UCSD-AML1 (cell line): Measurements from ENCODE around the gene FIS1.

Experiments used
- DNase-seq: peaks from one replicate; lab custom pipeline; 2025; ENCODE audit not compliant: unreplicated experiment; lab: John Stamatoyannopoulos, UW

FIS1 gene

DNA sequence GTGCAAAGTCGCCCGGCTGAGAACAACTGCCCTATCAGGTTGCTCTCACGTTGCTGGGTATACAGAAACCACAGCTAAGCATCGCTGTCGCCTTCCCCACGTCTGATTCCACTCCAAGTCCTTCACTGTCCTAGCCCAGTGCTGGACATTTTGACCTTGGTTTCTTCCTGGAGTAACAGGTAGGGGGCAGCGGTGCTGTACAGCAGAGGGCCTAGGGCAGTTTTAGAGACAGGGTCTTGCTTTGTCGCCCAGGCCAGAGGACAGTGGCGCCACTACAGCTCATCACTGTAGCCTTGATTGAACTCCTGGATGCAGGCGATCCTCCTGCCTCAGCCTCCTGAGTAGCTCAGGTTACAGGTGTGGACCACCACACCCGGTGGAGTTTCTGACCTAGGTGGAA is 9.8 kb downstream of the FIS1 start:
- DNase-seq, result peak; percentile 8

DNA sequence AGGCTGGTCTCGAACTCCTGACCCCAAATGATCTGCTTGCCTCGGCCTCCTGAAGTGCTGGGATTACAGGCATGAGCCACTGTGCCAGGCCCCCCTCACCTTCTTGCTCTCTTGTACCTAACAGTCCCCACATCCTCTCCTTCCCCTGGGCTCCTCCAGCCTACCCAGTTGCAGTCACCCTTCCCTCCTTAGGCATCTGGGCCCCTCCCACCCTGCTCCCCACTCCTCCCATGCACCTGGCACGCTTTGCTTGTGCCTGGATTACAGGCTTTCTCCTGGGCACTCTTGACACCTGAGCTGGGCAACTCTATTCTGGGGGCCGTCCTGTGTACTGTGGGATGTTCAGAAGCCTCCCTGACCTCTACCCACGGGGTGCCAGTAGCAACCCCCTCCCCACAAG is 10.2 kb downstream of the FIS1 start:
- DNase-seq, result no peak

DNA sequence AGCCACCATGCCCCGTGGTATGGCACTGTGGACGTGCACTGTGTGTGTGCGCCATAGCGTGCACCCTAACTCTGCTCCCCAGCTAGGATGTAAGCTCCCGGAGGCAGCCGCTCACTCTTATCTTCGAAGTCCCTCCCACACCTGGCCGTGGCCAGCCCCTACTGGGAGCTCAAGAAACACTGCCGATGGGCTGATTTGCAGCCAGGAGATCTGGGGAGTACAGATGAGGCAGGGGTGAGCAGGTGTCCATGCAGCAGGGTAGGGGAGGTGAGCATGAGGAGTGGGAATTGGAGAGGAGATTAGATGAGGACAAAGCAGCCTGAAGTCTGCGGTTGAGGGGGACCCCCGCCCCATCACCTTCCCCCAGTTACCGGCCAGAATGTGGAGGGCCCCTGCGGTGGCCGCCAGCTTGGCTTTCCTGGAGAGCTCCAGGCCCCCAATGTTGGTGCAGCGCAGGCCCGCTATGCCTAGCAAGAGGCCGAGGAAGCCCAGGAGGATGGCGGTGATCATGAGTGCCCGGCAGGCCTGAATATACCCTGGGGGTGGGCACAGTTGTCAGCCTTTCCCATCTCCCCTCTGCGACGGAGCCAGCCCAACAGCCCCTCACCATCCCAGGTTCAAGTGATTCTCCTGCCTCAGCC is 10.9 kb downstream of the FIS1 start:
- no peak for DNase-seq

DNA sequence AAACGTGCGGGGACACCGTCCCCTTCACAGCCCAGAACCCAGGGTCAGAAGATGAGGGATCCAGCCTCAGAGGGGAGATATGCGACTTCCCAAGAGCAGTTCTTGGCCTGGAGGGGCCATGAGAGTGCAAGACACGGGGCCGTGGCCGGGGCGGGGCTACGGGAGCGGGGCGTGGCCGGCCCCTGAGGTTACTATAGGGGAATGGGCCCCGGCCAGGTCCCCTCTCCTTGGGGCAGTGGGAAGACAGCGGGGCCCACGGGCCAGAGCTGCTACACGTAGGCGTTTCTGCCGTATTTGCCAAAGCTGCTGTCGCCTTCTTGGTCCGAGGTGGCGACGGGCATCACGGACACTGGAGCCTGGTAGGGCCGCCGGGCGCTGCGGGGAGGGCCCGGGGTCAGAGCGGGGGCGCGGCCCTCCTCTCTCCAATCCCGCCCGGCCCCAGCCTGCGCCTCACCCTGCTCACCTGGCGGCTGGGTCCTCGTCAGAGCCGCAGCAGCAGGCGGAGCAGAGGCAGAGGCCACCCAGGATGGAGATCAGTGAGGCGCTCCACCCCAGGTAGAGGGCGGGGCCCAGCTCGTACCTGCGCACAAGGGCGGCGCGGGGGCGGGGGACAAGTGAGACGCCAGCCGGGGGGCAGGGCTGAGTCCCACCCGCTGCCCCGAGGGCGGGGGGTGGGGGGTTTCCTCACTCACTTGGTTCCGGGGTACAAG is 12.6 kb downstream of the FIS1 start:
- no peak for DNase-seq

DNA sequence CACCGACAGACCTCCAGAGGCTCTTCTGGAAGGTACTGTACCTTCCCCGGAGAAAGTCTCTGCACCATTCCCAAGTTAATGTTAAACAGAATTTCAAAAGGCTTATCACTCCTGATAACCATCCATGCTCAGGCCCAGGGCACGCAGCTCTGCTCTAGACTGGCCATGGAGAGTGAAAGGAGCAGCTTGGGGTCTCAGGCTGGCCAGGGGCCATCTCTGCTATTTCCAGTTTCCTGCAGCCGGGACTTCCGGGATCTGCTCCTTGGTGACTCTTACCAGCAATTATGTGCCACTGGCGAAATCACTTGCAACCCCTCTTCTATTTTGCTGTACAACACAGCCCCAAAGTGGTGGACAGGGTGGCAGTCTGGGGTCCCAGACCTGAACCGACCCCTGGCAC is 13.2 kb downstream of the FIS1 start:
- no peak for DNase-seq

DNA sequence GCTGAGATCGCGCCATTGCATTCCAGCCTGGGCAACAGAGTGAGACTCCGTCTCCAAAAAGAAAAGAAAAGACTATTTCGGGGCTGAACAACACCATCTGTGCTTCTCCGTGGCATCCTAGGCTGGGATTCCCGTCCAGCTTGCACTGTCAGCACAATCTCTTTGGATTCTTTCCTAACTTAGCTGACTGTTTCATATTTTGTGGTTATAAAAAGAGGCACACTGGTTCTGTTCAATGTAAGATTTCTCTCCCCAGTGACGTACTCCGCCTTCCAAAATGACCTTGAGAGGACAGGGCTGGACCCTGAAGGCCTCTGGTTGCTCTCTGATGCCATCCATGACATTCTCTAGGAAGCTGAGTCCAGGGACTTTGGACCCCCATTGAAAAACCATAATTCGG is 18.2 kb downstream of the FIS1 start:
- DNase-seq, result no peak

DNA sequence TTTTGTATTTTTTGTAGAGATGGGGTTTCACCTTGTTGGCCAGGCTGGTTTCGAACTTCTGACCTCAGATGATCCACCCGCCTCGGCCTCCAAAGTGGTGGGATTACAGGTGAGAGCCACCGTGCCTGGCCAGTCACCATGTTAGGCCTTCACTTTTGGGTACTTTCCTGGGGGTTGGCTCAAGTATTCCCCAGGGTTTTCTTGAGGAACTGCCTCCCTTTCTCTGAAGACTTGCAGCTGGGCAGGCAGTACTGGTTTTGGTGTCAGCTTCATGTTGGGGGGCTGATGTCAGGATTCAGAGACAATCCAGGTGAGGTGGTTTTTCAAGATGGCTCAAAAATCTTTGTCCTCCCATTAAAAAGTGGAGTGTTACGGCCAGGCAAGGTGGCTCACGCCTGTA is 19.2 kb downstream of the FIS1 start:
- DNase-seq, result no peak

DNA sequence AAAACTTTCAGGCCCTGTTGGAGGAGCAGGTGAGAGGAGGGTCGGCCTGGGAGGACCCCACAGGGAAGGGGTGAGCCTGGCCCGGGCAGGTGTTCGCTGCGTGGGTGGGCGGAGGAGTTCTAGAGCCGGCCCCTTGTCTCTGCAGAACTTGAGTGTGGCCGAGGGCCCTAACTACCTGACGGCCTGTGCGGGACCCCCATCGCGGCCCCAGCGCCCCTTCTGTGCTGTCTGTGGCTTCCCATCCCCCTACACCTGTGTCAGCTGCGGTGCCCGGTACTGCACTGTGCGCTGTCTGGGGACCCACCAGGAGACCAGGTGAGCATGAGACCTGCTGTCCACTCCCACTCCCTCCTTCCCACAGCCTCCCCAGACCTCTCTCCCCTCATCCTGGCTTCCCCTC is 21.4 kb downstream of the FIS1 start:
- no peak for DNase-seq

DNA sequence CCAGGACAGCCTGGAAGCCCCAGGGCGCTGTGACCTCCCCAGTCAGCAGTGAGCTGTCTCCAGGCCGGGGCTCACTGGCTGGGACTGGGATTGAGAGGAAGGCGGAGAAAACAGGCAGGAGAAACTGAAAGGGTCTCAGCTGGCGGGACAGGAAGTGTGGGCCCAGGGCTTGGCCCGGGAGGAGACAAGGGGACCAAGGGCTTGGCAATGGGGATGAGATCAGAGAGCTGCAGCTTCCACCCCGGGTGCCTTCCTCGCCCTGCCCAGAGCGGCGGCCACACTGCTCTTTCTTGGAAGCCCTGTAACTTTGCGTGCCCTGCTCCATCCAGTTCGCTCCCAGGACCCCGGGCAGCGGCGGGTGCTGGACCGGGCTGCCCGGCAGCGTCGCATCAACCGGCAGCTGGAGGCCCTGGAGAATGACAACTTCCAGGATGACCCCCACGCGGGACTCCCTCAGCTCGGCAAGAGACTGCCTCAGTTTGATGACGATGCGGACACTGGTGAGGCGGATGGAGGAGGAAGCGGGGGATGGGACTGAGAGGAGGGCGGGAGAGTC is 22.5 kb downstream of the FIS1 start:
- no peak for DNase-seq

DNA sequence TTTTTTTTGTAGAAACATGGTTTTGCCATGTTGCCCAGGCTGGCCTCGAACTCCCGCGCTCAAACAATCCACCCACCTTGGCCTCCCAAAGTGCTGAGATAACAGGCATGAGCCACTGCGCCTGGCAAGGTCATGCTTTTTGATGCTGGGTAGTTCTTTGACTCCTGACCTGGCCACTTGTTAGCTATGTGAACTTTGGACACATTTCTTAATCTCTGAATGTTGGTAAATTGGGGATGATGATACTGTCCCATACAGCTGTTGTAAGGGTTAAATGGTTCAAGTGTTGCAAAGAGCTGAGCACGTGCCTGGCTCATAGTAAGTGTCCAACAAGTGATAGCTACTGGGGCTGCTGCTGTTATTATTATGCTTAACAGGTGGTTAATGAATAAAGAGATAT is 24.6 kb downstream of the FIS1 start:
- no peak for DNase-seq

DNA sequence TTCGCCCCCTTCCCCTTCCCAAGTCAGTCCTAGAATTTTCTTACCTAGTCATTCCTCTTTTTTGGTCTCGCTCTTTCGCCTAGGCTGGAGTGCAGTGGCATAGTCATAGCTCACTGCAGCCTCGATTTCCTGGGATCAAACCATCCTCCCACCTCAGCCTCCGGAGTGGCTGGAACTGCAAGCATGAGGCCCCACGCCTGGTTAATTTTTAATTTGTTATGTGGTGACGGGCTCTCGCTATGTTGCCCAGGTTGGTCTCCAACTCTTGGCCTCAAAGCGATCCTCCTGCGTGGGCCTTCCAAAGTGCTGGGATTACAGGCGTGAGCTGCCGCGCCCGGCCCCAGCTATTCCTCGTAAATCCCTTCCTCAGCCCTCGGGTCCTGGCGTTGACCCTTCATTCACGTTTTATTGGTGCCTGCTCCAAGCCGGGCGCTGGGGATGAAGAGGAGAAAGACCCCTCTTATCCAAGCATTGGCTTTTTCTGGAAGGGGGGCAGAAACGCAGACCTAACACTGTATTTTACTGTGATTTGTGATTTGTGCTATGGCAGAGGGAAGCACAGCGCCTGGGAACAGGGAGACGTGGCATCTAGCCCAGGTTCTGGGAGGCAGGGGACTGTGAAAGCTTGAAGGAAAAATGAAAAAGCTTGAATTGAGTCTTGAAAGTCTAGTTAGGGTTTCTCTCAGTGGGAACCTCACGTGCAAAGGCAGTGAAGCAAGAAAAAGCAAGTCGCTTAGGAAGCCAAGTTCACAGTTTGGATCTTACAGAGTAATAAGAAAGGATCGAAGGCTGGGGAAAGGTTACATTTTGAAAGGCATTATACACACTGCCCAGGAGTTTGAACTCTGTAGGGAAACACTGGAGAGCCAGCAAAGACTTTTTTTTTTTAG is 26.4 kb downstream of the FIS1 start:
- DNase-seq, result no peak

DNA sequence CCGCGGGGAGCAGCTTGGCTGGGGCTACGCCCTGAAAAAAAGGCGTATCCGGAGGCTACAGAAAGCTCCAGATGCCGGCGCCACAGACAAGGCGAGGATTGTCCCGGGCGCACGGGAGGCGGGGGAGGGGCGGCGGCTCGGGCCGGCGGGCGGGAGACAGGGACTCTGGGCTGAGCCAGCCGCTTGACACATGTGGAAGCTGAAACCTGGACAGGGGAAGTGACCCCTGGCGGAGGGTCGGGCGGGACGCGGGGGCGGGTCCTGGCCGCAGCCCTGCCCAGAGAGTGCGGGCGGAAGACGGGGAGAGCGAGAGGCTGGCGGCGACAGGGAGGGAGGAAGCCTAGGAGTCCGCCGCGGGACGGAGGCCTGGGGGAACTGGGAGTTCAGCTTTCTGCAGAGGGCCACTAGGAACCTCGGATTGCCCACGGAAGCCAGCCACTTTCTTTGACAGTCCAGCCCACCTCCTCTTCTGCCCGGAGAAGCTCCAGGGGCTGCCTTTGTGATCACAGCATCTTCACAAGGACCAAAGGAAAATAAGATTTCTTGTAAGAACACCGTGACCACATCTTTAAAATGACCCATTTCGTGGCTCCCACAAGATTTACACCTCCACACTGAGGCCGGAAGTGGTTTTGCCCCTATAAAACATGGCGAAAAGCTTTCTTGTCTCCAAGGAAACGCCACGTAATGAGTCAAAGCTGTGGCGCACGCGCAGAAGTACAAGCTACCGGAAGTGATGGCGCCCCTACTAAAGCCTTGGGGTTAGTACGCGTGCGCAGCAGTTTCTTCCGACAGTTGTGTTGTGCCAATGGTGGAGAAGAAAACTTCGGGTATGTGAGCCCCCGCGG is 27.3 kb downstream of the FIS1 start, which contains the start of the genes PLOD3 and ZNHIT1:
Gene PLOD3 (minus strand): TSS at position 194 of the 848 bp plus-strand sequence. CDS start 307 bp downstream, outside the sequence.
Gene ZNHIT1 (plus strand): TSS at position 778 of the 848 bp plus-strand sequence. CDS start 31 bp downstream, at position 809.
- peak; percentile 88 for DNase-seq

DNA sequence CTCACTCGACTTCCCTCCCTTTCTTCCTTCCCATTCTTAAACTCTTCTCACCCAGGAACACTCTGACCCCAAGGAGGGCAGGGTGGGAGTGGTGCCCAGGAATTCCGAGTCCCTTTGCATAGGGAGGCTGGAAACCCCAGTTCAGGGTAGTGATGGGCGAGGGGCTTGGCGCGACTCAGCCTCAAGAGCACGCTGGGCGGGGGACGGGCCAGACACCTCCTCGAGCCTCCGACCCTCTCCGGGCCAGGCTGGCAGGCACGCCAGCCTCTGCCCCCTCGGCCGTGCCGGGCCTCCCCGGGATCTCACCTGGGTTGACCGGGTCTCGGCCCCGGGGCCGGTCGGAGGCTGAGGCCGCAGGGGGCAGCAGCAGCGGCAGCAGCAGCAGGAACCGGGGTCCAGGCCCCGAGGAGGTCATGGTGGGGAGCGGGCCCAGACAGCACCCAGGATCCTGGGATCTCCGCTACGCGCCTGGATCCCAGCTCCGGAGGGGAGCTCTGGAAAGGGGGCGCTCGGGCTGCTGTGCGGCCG is 28.0 kb downstream of the FIS1 start:
- DNase-seq, result peak; percentile 14

DNA sequence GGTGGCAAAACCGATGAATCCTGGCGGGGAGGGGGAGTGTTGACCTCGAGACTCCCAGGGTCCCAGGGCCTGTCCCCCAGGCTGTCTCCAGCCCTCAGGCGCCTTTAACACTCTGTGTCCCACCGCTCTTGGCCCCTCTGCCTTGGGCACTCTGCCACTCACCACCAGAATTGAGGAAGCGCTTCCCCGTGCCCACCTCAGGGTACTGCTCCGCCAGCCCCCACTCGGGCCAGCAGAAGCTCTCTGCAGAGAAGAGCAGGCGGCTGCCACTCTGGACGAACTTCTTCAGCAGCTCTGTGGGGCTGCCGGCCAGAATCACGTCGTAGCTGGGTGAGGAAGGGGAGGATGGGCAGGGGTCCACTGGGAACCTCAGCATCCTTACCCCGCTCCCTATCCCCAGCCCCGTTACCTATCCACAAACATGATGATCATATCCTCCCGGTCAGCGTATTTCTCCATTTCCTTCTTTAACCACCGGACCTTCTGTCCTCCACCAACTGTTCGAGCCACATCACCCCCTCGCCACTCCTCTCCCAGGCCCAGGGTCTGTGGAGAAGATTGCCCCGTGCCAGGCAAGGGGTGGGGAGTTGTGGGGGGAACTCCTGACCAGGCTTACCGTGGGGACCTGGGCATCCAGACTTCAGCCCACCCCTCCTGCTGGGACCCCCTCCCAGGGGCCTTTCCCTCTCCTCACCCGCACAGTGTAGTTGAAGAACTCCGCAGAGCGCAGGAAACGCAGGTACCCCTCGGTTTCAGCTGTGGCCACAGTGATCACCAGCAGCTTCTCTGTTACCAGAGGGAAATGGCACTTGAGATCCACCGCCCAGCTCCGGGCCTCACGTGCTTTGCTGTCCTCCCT is 28.7 kb downstream of the FIS1 start:
- no peak for DNase-seq

DNA sequence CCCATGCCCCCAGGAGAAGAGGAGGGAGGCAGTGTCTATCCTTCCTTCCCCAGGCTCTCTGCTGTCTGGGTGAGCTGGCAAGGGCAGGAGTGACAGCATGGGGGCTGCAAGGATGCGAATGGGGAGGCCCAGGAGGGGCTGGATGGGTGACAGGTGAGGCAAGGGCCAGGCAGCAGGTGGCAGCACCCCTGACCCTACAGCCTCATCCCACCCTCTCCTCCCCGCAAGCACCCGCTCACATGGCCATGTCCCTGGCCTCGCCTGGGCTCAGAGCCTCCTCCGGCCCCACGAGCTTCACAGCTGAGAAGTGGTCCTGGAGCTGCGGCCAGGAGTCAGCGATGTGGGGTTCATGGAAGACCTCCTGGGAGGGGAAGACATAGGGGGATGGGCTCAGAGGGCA is 32.9 kb downstream of the FIS1 start:
- DNase-seq, result no peak

DNA sequence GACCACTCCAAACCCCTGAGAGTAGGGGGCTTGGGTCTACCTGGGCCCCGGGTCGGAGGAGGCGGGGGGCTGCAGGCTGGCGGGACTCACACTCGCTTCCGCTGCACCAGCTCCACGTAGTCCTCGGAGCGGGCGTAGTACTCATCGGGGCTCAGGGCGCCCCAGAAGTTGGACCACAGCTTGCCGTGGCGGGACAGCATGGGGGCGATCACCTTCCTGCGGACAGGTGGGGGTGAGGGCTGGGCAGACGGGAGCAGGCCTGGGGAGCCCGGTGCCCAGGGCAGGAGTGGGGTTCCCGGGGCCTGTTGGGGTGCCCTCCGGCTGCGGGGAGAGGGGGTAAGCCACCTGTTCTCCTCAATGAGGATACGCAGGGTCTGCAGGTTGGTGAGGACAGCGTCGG is 33.4 kb downstream of the FIS1 start:
- DNase-seq, result no peak

DNA sequence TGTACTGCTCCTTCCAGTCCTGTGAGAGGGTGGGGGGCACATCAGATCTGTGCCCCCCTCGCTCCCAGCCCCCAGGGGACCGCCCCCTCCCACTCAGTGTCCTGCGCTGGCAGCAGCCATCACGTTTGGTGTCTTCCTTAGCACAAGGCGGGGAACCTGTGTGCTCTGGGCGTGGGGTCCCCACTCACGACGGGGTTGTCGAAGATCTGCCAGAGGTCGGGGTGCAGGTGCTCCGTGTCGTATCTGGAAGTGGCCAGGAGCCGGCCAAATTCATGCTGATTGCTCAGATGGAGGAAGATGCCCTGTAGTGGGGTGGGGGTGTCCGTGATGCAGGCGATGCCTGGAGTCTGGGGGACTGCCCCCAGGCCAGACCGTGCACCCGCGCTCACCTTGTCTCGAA is 34.7 kb downstream of the FIS1 start:
- no peak for DNase-seq

DNA sequence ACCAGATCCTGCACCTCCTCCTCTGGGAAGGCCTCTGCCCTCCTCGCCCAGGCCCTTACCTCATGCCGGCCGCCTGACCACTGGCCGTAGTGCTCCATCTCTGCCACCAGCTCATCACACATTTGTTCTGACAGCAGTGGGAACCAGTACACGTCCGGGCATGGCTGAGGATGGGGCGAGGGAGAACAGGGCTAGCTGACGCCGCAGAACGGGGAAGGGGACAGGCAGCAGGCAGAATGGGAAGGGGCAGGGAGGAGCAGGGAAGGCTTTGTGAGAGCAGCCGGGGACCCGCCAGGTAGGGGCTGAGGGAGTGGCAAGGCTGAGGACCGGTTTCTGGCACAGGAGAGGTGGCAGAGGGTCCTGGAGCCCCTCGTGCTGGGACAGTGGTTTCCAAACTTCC is 36.1 kb downstream of the FIS1 start:
- no peak for DNase-seq

DNA sequence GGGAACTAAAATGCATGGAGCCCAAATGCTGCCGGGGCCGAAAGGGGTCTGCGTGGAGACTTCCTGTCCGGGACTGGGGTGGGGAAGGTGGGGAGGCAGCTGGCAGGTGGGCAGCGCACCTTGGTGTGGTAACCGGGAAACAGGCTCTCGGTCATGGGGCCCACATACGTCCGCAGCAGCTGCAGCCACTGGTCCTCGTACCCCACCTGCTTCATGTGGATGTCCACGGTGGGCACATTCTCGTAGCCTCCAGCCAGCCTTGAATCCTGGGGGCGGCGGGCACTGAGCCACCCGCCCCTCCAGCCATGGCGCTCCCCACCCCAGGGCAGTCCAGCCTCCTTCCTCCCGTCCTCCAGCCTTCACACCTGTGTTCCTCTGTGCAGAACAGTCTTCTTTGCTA is 37.4 kb downstream of the FIS1 start:
- no peak for DNase-seq
